GM19438 (cell line): ENCODE measurements around the gene UNC93A.
"Not testable (repeated sequence)": the region's sequence is repeated elsewhere in the genome, so short reads cannot be mapped to it uniquely, and the experiment has no call there.

Experiments used
- ATAC-seq: cut with Tn5 transposase; IDR thresholded peaks from one replicate; pipeline ENCODE4 v1.9.1; 2021; ENCODE audit warnings: low read depth; ENCODE audit not compliant: unreplicated experiment

UNC93A gene

DNA sequence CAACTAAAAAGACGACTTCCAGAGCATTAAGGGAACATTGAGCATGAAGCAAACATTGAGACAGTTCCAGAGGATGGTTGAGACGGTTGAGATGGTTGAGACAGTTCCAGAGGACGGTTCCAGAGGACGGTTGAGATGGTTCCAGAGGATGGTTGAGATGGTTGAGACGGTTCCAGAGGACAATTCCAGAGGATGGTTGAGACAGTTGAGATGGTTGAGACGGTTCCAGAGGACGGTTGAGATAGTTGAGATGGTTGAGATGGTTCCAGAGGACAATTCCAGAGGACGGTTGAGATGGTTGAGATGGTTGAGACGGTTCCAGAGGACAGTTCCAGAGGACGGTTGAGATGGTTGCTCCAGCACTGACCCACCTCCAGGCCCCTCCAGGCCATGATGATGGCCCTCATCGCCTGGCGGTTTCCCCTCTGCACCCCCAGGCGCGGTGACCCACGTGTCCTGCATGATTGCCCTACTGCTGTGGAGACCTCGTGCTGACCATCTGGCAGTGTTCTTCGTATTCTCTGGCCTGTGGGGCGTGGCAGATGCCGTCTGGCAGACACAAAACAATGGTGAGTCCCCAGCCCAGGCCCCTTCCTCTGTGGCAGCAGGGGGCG, 16.3 kb downstream of the UNC93A start:
- no peak for ATAC-seq

DNA sequence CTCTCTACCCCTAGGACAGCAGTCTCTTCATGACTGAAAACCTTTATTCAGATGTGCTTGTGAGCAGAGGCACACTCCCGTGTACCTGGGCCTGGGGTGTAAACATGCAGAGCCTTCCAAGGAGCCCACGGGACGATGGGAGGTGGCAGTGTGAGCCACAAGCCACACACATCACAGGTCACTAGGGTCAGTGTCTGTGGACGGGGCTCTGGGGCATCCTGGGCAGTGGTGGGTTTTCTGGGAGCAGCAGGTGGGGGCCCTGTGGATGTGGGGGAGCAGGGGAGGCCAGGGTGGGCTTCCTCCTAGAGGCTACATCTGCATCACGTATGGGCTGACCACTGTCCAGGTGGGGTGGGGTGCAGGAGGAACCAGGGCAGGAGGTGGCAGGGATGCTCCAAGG, 17.1 kb downstream of the UNC93A start:
- ATAC-seq: no peak

DNA sequence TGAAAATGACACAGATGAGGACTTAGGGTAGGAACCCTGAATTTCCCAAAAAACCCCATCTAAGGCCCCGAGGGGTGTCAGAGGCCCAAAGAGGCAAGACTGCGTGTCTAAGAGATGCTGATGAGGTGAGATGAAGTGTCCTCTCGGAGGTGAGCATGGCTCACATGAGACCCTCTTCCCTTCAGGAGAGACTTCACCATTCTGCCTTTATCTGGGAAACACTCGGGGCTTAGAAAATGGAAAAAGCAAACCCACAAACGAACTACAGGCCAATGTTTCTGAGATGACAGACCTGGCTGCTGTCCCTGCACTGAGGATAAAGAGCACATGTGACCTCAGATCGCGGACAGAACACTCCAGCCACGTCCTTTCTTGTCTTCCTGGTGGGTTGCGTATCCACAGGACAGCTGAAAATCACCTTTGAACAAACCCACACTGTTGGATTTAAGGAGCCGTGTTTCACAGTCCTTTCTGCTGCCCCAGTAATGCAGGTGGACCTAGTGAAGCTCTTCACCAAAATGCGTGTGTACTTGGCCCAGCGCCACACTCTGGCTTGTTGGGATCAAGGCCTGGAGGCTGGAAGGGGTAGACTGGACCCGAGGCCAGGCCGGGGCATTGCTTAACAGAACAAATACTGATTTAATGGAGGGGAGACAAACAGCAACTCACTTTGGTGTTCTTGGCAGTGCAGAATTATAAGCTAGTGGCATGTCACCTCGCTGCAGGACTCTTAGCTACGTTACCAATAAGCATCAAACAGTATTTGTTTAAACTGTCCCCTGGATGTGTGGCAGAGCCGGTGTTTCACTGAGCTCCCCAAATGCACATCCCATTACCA, 18.5 kb downstream of the UNC93A start:
- not testable (repeated sequence) for ATAC-seq

DNA sequence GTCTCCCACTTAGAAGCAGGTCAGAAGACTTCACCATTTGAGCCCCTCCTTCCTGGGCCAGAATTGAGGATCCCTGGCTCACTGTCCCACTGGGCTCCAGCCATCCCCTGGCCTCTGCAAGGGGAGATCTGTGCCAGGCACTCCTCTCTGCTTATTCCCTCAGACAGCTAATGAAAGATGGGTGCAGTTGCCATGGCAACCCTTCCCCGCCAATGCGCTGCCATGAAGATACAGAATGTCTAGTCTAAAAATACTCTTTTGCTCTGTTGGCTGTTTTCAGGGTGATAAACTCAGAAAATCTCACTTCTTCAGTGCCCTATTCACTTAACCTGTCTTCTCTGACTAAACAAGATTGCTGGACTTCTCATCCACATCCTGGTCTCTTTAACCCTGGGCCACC, 20.2 kb downstream of the UNC93A start:
- ATAC-seq: no peak

DNA sequence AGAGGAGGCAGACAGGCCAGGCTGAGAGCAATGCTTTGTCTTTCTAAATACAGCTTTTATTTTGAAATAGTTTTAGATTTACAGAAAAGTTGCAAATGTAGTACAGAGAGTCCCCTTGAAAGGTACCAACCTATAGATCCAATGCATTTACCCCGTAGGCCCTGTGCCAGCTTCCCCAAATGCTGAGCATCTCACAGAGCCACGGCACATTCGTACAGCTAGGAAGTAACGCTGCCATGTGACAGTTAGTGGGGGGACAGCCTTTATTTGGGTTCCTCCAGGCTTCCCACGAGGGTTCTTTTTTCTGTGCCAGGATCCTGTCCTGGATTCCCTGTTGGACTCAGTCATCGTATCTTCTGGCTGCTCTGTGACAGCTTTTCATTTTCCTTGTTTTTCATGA, 20.6 kb downstream of the UNC93A start:
- ATAC-seq: not testable (repeated sequence)

DNA sequence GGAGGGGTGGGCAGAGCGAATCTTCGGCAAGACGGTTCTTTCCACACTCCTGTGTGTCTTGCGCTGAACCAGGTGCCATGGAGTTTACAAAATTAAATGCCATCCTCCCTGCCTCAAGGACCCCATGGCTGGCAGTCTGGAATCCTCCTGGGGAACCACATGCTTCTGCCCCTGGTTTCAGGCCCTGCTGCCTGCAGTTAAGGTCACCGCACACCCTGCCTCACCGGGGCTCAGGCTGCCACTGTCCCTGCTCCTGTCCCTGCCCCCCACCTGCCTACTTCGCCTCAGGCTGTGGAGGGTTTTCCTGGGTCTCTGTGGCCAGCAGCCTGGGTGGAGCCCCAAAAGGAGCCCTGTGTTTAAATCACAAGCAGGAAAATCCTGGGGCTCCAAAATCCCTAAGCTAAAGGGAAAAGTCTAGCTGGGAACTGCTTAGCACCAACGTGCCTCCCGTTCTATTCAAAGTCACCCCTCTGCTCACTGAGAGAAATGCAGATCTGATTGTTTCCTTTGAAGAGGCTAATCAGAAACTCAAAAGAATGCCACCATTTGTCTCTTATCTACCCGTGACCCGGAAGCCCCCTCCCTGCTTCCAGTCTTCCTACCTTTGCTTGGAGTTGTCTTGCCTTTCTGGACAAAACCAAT, 23.2 kb downstream of the UNC93A start:
- no peak for ATAC-seq

DNA sequence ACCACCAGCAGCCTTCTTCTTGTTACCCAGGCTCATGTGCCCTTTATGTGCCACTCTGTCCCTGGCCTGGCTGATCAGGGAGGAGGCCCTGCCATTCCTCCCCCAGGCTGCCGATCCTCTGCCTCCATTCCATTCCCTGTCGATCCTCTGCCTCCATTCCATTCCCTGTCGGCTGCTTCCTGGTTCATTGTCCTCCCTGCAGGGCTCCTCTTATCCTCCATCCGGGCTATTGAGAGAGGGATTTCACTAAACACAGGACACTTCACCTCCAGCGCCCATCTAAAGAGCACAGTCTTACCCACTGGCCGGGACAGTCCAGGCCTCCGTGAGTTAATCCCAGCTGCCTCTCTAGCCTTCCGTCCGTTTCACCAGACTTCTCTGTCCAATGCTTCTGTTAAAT, 26.1 kb downstream of the UNC93A start:
- ATAC-seq: no peak

DNA sequence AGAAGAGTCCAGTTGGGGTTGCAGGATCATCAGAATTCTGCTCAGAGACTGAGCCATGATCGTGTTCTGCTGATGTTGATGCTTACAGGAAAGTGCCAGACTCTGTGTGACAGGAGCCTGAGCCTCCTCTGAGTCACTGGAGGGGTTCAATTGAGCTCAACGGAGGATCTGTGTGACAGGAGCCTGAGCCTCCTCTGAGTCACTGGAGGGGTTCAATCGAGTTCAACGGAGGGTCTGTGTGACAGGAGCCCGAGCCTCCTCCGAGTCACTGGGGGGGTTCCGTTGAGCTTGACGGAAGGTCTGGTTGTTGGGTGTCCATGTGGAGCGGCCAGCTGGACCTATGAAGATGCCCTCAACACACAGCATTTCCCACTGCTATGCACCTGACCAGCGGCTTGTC, 27.2 kb downstream of the UNC93A start:
- not testable (repeated sequence) for ATAC-seq

DNA sequence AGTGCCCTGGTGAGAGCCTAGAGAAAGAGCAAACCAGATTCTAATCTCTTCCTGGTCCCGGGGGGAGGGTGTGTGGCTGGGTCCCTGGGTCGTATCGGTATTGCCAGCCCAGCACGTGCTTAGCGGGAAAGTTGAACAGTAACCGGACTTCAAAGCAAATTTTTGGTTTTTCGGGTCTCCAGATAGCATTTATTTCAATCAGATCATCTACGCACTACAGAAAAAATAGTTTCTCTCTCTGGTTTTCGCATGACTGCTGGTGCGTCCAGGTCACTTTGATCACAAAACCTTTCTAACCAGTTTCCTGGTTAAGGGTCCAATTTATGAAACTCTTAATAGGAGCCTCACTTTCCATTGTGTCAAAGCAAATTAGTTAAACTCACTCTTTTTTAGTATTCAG, 27.7 kb downstream of the UNC93A start:
- ATAC-seq: not testable (repeated sequence)

DNA sequence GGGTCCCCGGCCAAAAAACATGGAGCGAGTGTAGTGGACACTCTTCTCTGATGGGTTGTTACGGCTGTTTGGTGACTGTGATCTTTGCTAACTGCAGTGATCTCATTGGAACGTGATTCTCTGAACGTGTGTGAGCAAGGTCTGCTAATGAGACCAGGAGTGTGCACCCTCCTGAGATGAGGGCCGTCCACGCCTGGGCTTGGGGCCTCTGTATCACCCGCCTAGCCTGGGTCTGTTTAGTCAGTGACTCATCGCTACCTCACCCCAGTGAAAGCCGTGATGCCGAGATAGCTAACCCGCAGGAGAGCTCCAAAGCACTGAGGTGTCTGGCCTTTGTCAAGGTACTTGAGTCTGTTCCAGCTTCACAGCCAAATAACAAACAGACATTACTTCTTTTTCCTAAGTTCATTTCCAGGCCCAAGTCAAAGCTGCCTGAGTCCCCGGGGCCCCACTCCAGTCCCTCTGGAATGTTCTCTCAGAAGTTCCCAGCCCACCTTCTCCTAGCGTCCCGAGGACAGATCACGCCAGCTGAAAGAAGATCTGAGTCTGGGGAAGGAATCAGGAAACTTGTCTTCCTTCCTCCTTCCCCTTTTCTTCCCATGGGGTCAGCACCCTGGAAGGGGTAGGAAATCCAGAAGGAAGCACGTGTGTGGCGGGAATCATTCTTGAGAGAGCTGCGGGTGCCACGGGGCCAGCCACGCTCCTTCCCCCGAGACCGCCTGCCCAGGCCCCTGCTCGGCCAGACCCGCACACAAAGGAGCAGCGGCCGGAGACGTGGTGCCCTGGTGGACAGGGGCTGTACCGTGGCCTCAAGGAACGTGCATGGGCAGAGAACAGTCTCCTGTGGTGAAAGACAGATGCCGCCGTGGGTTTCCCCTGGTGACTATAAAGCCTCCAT, 29.0 kb downstream of the UNC93A start:
- not testable (repeated sequence) for ATAC-seq

DNA sequence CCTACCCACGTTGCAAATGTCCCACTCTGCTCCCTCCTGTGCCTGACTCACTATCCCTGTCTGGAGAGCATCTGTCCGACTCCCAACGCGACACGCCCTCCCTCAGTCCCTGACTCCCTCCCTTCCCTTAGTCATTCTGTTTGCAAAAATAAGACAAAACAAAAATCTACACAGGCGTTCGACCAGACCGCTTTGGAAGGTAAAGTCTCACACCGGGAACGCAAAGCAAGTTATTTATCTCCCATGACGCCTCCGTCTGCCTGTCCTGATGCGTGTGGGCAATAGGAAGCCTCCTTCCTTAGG, 29.6 kb downstream of the UNC93A start:
- ATAC-seq: not testable (repeated sequence)

DNA sequence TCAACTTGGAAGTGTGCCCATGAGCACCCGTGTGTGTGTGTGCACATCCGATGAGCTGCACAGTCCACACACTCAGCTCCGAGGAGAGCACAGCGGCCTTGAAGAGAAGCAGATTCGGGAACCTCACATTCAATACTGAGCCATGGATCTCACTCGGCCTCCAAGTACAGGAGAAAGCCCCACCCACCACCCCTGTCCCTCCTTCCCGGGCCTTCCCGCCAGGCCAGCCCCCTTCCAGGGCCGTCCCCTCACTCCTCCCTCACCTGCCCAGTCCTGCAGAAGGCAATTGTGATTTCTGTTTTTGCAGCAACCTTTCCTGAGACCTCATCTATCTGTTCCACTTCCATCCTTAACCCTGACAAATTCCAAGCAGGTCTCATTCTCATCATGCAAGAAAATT, 30.1 kb downstream of the UNC93A start:
- not testable (repeated sequence) for ATAC-seq

DNA sequence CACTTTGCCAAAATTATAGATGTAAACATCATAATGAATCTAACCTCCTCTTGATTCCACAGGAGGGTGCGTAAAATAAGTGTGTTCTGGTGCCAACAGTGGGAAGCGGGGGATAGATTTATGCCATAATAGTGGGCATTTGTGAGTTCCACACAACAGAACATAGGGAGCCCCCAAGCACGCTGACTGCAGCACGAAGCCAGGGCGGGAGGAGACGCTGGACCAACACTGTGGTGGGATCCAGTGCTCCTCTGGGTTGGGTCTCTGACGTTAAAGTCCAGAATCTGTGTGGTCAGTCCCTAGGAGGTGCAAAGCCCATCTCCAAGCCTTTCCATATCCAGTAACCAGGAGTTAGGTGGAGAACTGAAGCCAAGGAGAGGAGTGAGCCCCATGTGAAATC, 32.0 kb downstream of the UNC93A start:
- no peak for ATAC-seq

DNA sequence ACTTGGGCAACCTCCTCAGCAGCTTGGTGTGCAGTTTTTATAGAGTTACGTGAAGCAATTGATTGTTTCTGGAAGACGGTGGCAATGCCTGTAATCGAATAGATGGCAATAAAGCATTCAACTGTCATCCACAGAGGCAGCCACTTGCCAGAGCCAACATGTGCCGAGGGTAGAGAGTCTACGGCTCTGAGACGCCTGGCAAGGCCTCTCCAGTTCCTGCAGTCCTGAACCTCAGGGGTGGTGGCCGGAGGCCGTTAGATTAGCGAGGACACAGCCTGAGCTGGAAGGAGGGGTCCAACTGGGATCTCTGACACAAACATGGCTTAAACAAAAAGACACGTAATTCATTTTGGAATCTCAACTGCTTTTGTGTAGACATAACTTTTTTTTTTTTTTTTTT, 33.0 kb downstream of the UNC93A start:
- no peak for ATAC-seq

DNA sequence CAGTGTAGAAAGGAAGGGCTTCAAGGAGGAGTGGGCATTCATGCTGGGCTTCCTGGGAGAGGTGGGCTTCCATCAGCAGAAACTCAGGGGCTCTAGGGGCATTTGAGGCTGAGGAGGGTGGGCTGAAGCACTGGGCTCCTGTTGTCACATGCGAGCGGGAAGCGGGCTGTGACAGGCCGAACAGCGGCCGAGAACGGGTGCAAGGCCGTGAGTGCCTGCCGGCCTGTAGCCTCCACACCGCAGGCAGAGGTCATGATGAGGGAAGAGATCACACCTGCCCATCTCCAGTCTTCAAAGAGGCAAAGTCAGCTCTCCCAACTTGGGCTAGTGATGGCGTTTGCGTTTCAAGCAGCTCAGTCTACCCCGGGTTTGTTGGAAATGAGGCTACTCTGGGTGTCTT, 34.7 kb downstream of the UNC93A start:
- no peak for ATAC-seq

DNA sequence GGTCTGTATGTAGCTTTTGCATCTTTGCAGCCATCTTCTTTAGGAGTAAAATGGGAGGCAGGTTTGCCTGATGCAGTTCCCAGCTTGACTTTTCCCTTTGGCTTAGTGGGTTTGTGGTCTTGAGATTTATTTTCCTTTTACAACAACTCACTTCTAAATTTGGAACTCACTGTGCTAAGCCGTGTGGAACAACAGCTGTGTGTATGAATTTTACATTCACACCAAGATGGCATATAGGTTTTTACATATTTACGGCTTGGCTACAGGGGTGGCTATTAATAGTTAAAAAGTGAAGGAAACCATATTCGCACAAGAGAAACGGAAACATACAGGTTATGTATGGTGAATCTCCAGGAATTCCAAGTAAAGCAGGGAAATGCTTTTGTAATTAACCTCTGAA, 36.3 kb downstream of the UNC93A start:
- ATAC-seq: no peak

DNA sequence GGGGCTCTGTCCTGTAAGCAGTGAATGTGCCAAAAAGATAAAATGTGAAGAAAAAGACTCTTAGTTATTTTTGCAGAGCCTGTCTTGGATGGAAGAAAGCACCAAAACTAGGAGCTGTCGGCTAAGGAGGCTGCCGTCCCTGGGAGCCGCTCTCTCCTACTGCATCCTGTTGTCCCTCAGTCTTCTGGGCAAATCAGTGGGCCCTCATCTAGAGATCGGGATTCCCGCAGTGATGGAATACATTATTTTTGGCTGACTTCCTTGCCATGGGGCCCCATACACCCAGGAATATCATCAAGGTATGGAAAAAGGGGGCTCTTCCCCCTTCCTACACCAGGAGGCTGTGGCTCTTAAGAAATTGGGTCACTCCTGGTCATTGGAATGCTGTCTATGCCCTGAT, 37.0 kb downstream of the UNC93A start:
- ATAC-seq: no peak

DNA sequence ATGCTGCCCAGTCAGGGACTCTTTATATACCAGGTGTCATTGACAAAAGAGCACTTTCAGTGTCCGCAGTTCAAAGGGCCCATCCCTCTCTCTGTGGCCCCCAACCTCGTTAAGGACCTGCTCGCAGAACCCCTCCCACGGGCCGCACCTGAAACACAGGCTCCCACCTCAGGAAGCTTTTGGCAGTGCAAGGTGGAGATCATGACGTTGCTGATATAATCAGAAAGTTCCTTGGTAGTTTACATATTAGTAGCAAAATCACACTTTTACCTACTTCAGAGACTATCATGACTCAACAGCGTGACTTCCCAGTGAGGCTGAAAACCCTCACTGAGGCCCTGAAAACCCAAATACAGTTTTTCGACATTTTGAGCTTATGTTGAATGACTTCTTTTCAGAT, 37.9 kb downstream of the UNC93A start:
- no peak for ATAC-seq

DNA sequence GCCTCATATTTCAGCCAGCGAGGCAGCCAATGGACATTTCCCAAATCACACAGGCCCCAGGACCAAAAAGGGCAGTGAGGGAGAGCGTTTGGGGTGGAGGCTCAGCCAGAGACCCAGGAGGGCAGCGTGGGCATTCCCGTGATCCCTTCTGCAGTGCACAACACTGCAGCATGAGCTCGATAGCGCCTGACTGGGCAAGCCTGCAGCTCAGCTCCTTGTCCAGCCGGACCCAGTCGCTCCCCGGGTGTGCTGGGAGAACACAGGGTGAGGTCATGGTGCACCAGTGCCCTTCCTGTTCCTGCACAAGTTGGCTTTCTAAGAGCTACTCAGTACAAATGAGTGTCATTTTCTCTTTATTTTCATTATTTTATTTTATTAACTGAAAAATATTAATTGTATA, 39.6 kb downstream of the UNC93A start:
- no peak for ATAC-seq

DNA sequence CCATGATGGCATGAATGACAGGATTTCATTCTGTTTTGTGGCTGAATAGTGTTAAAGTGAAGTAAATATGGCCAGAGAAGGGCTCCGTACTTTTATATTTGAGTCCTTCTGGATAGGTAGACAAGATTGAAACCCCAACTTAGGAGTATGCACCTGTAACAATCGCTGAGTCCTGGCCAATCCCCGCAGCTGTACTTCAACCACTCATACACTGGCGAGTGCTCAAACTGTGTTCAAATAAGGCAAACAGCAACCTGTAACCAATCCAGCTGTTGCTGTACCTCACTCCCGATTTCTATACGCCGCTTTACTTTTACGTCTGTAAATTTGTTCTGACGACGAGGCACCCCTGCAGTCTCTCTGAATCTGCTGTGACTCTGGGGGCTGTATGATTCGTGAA, 40.5 kb downstream of the UNC93A start:
- ATAC-seq: no peak
